HG03175 (cell line): ENCODE measurements around the gene PGBD1.

ENCODE experiments used
- ATAC-seq: cut with Tn5 transposase; IDR thresholded peaks from one replicate; pipeline ENCODE4 v1.9.1; 2021; ENCODE audit warnings: mild to moderate bottlenecking, moderate library complexity; ENCODE audit not compliant: unreplicated experiment

Gene PGBD1, protein sequence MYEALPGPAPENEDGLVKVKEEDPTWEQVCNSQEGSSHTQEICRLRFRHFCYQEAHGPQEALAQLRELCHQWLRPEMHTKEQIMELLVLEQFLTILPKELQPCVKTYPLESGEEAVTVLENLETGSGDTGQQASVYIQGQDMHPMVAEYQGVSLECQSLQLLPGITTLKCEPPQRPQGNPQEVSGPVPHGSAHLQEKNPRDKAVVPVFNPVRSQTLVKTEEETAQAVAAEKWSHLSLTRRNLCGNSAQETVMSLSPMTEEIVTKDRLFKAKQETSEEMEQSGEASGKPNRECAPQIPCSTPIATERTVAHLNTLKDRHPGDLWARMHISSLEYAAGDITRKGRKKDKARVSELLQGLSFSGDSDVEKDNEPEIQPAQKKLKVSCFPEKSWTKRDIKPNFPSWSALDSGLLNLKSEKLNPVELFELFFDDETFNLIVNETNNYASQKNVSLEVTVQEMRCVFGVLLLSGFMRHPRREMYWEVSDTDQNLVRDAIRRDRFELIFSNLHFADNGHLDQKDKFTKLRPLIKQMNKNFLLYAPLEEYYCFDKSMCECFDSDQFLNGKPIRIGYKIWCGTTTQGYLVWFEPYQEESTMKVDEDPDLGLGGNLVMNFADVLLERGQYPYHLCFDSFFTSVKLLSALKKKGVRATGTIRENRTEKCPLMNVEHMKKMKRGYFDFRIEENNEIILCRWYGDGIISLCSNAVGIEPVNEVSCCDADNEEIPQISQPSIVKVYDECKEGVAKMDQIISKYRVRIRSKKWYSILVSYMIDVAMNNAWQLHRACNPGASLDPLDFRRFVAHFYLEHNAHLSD

DNA sequence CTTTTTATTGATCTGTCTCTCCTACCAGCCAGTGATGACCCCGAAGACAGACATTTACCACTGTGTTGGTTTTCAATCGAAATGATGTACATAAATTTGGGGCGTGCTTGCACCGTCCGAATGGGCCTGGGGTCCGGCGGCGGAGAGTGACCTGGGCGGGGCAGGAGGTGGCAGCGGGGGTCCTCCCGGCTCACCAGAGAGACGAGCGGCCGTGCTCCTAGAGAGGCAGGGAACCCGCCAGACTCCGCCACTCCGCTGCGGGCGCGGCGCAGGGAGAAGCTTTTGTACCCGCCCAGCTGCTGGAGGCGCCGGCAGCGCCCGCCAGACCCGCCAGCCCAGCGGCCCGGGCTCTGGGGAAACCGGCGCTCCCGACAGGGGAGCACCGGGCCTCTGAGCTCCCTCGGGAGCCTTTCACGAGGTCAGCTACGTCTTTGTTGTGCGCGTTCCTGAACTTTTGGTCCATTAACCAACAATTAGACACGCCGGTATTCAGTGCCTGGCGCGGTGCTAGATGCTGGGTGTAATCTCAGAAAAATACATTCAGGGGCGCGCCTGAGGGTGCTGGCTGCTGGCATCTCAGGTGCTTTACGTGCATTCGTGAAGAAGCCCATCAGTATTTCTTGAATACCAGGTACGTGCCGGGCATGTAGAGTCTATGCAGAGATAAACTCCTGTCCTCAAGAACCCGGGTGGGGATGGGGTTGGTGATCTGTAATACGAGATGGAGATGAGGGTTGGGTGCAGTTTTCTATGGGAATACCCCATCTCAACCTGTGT is at the start of gene PGBD1:
Gene PGBD1 (plus strand): TSS at position 285 of the 777 bp plus-strand sequence. CDS start 2,242 bp downstream, outside the sequence.
- peak; percentile 86 for ATAC-seq

DNA sequence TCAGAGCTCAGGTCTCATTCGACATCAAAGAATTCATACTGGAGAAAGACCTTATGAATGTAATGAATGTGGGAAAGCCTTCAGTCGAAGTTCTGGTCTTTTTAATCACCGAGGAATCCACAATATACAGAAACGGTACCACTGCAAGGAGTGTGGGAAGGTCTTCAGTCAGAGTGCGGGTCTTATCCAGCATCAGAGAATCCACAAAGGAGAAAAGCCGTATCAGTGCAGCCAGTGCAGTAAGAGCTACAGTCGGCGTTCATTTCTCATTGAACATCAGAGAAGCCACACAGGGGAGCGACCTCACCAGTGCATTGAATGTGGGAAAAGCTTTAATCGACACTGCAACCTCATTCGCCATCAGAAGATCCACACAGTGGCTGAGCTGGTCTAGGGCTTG is 48.6 kb upstream of the PGBD1 start:
- no peak for ATAC-seq

DNA sequence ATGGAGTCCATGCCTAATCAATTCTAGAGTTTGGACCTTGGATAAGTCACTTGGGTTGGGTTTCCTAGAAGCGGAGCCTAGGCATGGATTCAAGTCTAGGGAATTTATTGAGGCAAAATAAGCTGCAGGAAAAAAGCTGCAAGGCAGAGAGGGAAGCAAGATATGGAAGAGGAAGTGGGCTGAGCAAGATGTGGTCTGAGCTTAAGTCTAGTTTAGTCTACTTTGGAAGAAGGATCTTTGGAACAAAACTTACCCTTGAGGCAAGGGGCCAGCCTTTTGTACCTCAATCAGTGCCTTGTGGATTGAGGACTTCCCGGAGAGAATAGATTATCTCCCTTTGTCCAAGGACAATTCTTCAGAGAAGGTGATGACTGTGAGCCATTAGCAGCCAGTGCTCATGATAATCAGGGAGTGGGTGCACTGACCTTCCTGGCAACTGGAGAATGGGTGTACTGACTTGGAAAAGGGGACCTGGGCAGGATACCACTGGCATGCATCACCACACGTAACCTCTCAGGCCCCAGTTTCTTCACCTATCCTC is 45.4 kb upstream of the PGBD1 start:
- ATAC-seq: no peak

DNA sequence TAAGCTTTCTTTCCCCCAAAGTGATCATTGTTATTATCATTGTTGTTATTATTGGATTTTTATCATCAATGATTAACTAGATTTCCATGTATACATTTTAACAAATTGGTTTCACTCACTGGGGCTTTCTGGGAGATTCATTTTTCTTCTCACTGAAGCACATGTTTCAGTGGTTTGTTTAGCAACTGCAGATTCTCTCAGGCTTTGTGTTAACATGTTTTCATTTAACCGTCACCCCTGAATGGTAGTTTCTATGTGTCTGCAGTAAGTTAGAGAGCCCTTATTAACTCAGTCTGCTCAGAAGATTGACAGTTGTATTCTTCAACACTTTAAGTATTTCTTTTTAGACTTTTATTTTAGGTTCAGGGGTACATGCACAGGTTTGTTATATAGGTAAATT is 41.7 kb upstream of the PGBD1 start:
- no peak for ATAC-seq

DNA sequence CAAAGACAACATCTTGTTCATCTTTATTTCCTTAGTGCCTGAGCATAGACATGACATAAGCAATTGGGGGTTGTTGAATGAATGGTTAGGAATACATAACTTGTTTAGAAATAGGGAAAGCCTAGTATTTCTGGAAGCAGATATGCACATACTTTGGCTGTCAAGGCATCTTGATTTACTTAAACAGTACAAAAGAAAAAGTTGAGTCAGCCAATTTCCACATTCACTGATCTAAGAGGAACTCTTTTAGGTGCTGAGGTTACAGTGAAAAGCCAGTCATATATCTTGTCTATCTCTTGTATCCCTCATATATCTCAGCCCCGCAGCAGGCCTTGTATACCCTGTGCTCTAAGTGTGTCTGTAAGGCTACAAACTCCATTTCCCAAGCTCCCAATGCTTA is 40.9 kb upstream of the PGBD1 start:
- ATAC-seq: no peak

DNA sequence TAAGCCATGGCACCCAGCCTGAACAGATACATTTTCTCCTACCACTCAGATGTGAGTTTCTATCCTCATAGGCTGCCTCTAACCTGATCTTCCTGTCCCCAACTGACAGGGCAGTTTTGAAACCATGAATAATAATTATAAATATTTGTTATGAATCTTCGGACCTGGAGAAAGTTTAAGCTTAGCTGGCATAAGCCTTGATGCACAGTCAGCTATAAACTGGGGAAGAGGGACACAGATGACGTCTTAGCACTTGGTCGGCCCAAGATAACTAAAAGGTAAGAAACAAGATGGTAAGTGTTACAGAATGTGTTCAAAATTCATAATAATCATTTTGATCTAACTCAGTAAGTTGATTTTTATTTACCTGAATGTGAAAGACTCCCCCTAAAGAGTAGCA is 37.4 kb upstream of the PGBD1 start:
- no peak for ATAC-seq

DNA sequence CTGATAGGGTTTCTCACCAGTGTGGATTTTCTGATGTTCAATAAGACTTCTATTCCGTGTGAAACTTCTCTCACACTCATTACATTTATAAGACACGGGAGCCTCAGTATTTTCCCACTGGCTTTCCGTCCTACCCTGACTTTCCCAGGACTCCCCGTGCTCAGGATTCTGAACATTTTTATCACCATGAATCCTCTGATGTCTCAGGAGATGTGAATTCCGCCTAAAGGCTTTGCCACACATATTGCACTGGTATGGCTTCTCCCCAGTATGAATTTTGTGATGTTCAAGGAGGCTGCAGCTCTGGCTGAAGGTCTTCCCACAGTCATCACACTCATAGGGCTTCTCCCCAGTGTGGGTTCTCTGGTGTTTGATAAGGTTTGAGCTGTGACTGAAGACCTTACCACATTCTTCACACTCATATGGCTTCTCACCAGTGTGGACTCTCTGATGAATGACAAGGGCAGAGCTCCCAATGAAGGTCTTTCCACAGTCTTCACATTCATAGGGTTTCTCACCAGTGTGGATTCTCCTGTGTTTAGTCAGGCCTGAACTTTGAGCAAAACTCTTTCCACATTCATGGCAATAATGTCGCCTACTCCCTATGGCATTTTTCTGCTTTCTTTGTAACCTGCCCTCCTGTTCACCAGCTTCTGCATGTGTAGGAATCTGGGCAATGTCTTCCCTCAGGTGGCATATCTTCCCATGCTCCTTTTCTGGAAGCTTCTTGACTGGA is 36.0 kb upstream of the PGBD1 start:
- ATAC-seq: no peak

DNA sequence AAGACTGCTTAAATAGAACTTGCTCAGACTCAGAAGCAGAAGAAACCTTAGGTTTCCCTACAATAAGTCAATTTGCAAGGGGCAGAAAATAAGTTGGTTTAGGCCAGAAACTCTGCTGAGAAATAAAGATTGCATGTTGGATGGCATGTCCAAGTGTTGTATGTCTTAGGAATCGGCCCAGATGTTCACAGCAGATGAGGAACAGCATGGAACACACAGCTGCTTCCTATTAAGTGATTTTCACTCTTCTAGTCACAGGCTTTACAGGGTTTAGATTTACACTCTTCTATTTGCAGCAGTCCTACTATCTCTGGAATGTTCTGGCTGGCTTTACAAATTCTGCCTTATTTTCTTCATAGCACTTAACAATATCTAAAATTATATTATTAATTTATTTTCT is 32.5 kb upstream of the PGBD1 start:
- ATAC-seq: no peak

DNA sequence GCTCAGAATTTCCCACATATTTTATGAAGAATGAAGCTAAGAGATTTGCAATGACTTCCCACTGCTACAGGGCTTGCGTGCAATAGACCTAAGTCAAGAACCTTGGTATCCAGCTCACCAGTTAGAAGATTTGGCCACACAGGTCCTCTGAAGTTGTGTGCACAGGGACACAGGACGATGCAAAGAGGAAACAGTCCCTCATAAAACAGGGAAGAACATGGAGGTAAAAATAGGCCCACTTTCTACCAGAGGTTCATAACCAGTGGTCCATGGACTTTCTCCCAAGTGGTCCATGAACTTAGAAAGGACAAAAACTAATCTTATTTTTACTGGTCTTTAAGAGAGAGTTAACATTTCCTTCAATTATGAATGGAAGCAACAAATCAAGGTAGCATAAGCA is 30.6 kb upstream of the PGBD1 start:
- no peak for ATAC-seq

DNA sequence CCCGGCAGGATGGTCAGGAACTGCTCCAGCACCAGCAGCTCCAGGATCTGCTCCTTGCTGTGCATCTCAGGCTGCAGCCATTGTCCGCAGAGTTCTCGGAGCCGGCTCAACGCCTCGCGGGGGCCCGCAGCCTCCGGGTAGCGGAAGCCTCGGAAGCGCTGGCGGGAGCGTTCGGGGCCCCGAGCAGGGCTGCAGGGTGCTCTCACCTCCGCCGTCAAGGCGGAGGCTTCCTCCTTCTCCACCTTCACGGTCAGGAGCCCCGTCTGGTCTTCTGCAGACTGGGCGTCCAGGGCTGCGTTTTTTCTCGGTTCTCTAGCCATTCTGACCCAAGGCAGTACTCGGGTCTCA is 29.7 kb upstream of the PGBD1 start:
- ATAC-seq: peak; percentile 61

DNA sequence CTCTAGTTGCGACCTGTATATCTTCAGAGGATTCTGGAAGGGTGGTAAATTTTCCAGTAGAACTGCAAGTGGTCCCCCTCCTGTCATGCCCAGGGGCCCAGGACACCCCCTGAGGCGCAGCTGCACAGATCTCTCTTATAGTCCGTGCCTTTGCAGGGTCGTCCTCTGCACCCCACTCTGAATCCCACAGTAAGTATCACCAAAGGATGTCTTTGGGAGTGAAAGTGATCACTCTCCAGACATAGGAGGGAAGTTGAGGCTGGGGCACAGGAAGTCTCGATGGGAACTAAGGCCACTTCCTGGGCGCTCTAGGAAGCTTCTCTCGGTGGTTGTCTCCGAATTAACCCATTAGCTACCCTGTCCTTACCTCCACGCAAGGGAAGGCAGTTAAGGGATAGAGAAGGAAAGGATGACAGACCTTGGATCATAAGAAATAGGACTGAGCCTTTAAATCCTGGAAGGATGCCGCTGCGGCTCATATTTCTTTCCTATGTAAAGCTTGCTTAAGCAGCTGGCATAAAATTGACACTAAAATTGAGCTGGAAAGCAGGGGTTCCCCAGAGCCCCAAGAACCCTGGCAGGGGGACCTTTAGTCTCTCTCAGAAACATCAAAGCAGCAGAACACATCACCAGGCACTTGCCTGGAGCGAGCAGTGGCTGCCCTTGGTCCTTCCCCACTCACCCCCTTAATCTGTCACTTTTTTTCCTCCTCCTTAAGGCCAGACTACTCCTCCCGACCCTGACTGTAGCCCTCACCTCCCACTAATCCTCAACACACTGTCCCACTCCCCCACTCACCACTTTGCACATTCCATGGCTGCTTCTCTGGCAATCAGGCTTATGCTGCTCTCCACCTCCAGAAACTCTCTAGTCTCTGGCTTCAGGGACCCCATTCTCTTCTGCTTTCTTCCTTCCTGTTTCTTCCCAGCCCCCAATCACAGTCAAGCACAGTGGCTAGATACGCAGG is 29.1 kb upstream of the PGBD1 start, which contains the start of gene ZKSCAN4:
Gene ZKSCAN4 (minus strand): TSS at position 261 of the 967 bp plus-strand sequence. CDS start 289 bp downstream, outside the sequence.
- peak; percentile 77 for ATAC-seq

DNA sequence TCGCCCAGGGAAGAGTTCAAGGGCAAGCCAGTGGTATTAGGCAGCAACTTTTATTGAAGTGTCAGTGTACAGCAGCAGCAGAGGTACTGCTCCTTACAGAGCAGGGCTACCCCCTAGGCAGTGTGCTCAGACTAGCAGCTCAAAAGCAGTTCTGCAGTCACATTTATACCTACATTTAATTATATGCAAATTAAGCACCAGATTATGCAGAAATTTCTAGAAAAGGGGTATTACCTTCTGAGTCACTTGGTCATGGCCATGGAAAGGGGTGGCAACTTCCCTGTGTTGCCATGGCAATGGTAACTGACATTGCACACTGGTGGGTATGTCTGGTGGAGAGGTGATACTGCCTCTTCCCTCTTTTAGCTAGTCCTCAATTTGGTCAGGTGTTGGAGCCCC is 27.3 kb upstream of the PGBD1 start:
- ATAC-seq: no peak

DNA sequence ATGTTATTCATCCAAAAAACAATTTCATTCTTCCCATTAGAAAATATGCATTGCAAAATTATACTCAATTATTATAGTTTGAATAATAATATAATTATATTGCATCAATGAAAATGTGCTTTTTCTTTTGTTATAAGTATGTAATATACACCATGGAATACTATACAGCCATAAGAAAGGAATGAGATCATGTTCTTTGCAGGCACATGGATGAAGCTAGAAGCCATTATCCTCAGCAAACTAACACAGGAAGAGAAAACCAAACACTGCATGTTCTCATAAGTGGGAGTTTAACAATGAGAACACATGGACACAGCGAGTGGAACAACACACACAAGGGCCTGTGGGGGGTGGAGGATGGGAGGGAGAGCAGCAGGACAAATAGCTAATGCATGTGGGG is 24.3 kb upstream of the PGBD1 start:
- no peak for ATAC-seq

DNA sequence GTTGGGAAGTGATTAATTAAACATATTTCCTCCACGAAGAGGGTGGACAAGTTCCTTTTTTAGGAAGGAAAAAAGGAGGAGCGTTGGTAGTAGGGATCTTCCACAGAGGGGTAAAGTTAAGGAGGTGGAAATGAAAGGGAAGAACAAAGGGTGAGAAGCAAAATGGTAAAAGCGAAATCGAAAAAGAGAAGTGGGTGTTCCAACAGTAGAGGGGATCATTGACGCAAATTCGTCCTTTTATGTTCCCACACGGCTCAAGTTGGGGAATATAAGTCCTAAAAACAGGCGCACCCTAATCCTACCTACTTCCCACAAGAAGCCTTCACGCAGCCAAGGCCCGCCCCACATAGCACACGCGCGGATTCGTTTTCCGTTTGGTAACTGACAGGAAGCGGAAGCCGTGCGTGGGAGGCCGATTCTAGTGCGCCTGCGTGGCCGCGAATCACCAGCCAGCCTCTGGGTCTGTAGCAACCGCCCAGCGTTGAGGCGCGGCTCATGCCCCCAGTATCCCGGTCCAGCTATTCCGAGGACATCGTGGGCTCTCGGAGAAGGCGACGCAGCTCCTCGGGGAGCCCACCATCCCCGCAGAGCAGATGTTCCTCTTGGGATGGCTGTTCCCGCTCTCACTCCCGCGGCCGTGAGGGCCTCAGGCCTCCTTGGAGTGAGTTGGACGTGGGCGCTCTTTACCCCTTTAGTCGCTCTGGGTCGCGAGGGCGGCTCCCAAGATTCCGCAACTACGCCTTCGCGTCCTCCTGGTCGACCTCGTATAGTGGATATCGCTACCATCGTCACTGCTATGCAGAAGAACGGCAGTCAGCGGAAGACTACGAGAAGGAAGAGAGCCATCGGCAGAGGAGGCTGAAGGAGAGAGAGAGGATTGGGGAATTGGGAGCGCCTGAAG is 22.2 kb upstream of the PGBD1 start, which contains the start of gene NKAPL:
Gene NKAPL (plus strand): TSS at position 421 of the 901 bp plus-strand sequence. CDS start 75 bp downstream, at position 496.
- ATAC-seq: peak; percentile 49

DNA sequence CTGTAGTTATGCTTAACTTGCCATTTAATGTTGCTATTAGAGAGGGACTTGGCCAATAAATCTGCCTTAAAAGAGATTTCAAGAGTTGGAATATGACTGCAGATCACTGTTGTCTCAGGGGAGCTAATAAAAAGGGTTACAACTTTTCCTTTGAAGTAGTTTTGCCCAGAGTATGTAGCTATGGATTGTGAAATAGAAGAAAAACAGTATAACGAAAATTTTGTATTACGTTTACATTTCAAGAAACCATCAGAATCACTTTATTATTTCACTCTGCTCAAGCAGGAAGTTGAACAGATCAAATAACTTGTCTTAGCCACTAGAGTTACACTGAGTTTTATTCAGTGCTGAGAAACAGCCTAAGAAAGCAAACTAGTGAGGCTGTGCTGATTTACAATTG is 17.4 kb upstream of the PGBD1 start:
- no peak for ATAC-seq

DNA sequence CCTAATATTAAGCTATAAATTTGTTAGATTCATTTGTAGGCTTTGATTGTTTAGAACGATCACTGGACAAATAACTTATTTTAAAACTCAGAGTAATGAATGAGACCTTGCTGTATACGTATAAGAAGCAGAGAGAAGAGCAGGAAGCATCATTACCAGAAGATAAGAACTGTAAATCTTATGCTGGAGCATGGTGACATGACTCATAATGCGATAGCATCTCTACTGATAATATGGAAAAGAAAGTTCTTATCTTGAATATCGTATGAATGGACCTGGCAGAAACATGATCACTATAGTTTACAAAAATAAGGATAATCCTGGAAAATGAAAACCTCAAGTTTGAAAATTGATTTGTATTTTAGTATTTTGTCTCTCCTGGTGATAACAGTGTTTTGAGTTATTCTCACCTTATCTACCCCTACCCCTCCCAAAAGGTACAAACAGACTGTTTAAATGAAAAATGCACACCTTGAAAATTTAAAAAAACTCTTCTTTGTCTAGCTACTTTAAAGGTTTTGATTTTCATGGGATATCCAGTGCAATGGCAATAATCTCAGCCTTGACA is 16.5 kb upstream of the PGBD1 start:
- no peak for ATAC-seq

DNA sequence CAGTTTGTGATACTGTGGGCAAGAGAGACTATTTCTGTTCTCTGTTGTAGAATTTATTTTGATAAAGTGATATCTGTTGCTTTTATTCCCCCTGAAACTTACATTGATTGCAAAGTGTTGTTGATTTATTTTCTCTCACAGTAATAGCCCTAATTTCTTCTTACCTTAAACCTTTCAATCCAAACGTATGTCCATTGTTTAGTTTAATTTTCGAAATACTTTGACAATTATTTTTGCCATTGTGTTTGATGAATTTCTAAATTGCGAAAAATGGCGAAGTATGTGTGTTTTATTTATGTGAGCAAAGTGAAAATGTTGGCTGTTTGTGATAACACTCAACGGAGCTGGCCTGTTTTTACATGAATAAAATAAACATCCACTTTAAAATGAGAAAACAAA is 14.8 kb upstream of the PGBD1 start:
- ATAC-seq: no peak
